H9 (cell line): Measurements from ENCODE around the gene MYO1E. TPM values are rescaled to one million over a fixed set of nuclear protein-coding genes. Genes with fewer than 3 reads are reported as not detected.

Experiments
- DNase-seq: peaks from one replicate; pipeline ENCODE4 v3.0.0-alpha.2; 2017
- H2AFZ ChIP-seq: one replicate; pipeline ENCODE4 v1.6.1; 2013; ENCODE audit warnings: mild to moderate bottlenecking, low read length, control low read depth, moderate library complexity
- H2AK5ac ChIP-seq: 2 replicates; pipeline ENCODE4 v1.6.1; 2013; ENCODE audit warnings: low read length, control low read depth, mixed read lengths; ENCODE audit not compliant: insufficient read length
- H2BK120ac ChIP-seq: one replicate; pipeline ENCODE4 v1.6.1; 2013; ENCODE audit warnings: low read depth, mild to moderate bottlenecking, low read length, control low read depth, inconsistent platforms; ENCODE audit not compliant: poor library complexity, severe bottlenecking
- H2BK12ac ChIP-seq: 2 replicates; pipeline ENCODE4 v1.6.1; 2013; ENCODE audit warnings: low read length, control low read depth, mixed read lengths, low read depth; ENCODE audit not compliant: insufficient read length
- H2BK15ac ChIP-seq: 2 replicates; pipeline ENCODE4 v1.6.1; 2013; ENCODE audit warnings: low read depth, low read length, control low read depth
- H2BK20ac ChIP-seq: one replicate; pipeline ENCODE4 v1.6.1; 2013; ENCODE audit warnings: low read depth, mild to moderate bottlenecking, low read length, control low read depth, inconsistent platforms; ENCODE audit not compliant: poor library complexity, severe bottlenecking
- H2BK5ac ChIP-seq: 2 replicates; pipeline ENCODE4 v1.6.1; 2013; ENCODE audit warnings: low read length, control low read depth, mixed read lengths; ENCODE audit not compliant: insufficient read length
- H3K14ac ChIP-seq: 2 replicates; pipeline ENCODE4 v1.6.1; 2013; ENCODE audit warnings: low read length, control low read depth; ENCODE audit not compliant: insufficient read depth
- H3K18ac ChIP-seq: 2 replicates; pipeline ENCODE4 v1.6.1; 2013; ENCODE audit warnings: low read depth, mild to moderate bottlenecking, mixed read lengths, low read length, control low read depth; ENCODE audit not compliant: insufficient read length
- H3K23ac ChIP-seq: 2 replicates; pipeline ENCODE4 v1.6.1; 2013; ENCODE audit warnings: low read length, control low read depth, mixed read lengths, low read depth; ENCODE audit not compliant: insufficient read length
- H3K23me2 ChIP-seq: 2 replicates; pipeline ENCODE4 v1.6.1; 2013; ENCODE audit warnings: low read depth, mild to moderate bottlenecking, mixed read lengths, low read length, control low read depth; ENCODE audit not compliant: insufficient read length, poor library complexity, severe bottlenecking
- H3K27ac ChIP-seq: 2 replicates; pipeline ENCODE4 v1.5.1; 2013; ENCODE audit warnings: low read length, control low read depth, mixed read lengths, low read depth; ENCODE audit not compliant: insufficient read length
- H3K27me3 ChIP-seq: 2 replicates; pipeline ENCODE4 v1.6.1; 2013; ENCODE audit warnings: low read length, control low read depth, inconsistent platforms; ENCODE audit not compliant: insufficient read depth
- H3K4ac ChIP-seq: 2 replicates; pipeline ENCODE4 v1.6.1; 2013; ENCODE audit warnings: low read depth, mild to moderate bottlenecking, control low read depth, inconsistent platforms, low read length, moderate library complexity
- H3K4me1 ChIP-seq: 2 replicates; pipeline ENCODE4 v1.6.1; 2013; ENCODE audit warnings: low read length, control low read depth, inconsistent platforms; ENCODE audit not compliant: insufficient read depth
- H3K4me2 ChIP-seq: 2 replicates; pipeline ENCODE4 v1.6.1; 2013; ENCODE audit warnings: low read length, control low read depth, mixed read lengths; ENCODE audit not compliant: insufficient read length, insufficient read depth
- H3K56ac ChIP-seq: 2 replicates; pipeline ENCODE4 v1.6.1; 2013; ENCODE audit warnings: low read depth, mild to moderate bottlenecking, mixed read lengths, low read length, control low read depth; ENCODE audit not compliant: insufficient read length
- H3K79me1 ChIP-seq: 2 replicates; pipeline ENCODE4 v1.6.1; 2013; ENCODE audit warnings: low read depth, mild to moderate bottlenecking, moderate library complexity, low read length, control low read depth, inconsistent platforms; ENCODE audit not compliant: insufficient read depth, poor library complexity, severe bottlenecking
- H3K79me2 ChIP-seq: 2 replicates; pipeline ENCODE4 v1.6.1; 2013; ENCODE audit warnings: low read length, control low read depth, inconsistent platforms; ENCODE audit not compliant: insufficient read depth
- H3K9ac ChIP-seq: 2 replicates; pipeline ENCODE4 v1.6.1; 2013; ENCODE audit warnings: low read length, control low read depth, mixed read lengths; ENCODE audit not compliant: insufficient read length; ENCODE audit errors: extremely low read depth
- H3K9me3 ChIP-seq: one replicate; pipeline ENCODE4 v1.6.1; 2013; ENCODE audit warnings: low read depth, low read length, inconsistent platforms; ENCODE audit not compliant: control insufficient read depth
- H3T11ph ChIP-seq: one replicate; pipeline ENCODE4 v1.6.1; 2013; ENCODE audit warnings: mild to moderate bottlenecking, low read length, control low read depth, inconsistent platforms
- H4K20me1 ChIP-seq: one replicate; pipeline ENCODE4 v1.6.1; 2013; ENCODE audit not compliant: control insufficient read depth, insufficient read length, insufficient read depth
- H4K5ac ChIP-seq: 2 replicates; pipeline ENCODE4 v1.6.1; 2013; ENCODE audit warnings: low read depth, mild to moderate bottlenecking, mixed read lengths, low read length, control low read depth; ENCODE audit not compliant: insufficient read length
- H4K8ac ChIP-seq: replicated peaks from 2 replicates; pipeline ENCODE4 v1.6.1; 2013; ENCODE audit warnings: low read length, control low read depth, mixed read lengths, low read depth; ENCODE audit not compliant: insufficient read length
- H4K91ac ChIP-seq: 2 replicates; pipeline ENCODE4 v1.6.1; 2013; ENCODE audit warnings: low read depth, mild to moderate bottlenecking, moderate library complexity, mixed read lengths, low read length, control low read depth; ENCODE audit not compliant: insufficient read length
- H3K27ac Mint-ChIP-seq, 3 experiments: 2 replicates in 2 of 3; 3 replicates in 1 of 3; pipeline ENCODE4 v1.8.0; 2020 to 2021; ENCODE audit warnings: mixed read lengths in 3 of 3, mild to moderate bottlenecking in 1 of 3, moderate library complexity in 1 of 3
- H3K27me3 Mint-ChIP-seq: 2 replicates; pipeline ENCODE4 v1.8.0; 2021; ENCODE audit warnings: low read depth, mild to moderate bottlenecking, moderate library complexity, mixed read lengths
- H3K36me3 Mint-ChIP-seq, 3 experiments: 2 replicates in 2 of 3; 3 replicates in 1 of 3; pipeline ENCODE4 v1.8.0; 2020 to 2021; ENCODE audit warnings: low read depth in 3 of 3, mixed read lengths in 3 of 3; ENCODE audit not compliant: insufficient read depth in 1 of 3
- H3K4me1 Mint-ChIP-seq, 2 experiments: 2 replicates each; pipeline ENCODE4 v1.8.0; 2020; ENCODE audit warnings: mixed read lengths in 2 of 2
- H3K4me3 Mint-ChIP-seq, 2 experiments: 2 replicates in 1 of 2; 3 replicates in 1 of 2; pipeline ENCODE4 v1.8.0; 2020 to 2021; ENCODE audit warnings: mild to moderate bottlenecking in 2 of 2, mixed read lengths in 2 of 2, moderate library complexity in 1 of 2
- H3K9me3 Mint-ChIP-seq, 2 experiments: 2 replicates in 1 of 2; 3 replicates in 1 of 2; pipeline ENCODE4 v1.8.0; 2020; ENCODE audit warnings: mild to moderate bottlenecking in 2 of 2, mixed read lengths in 2 of 2, moderate library complexity in 1 of 2
- WGBS: extraction: QIAGEN DNeasy Blood & Tissue Kit; methylation state at CpG from one replicate; pipeline ENCODE4 v1.1.7; 2013; ENCODE audit warnings: missing lambda C conversion rate, low lambda C conversion rate, mixed read lengths; ENCODE audit not compliant: insufficient read length; ENCODE audit errors: extremely low coverage; 5-methylcytosine and 5-hydroxymethylcytosine counted together
- total RNA-seq: library from RNA; stranded (reverse); gene quantifications from 2 replicates; pipeline ENCODE4 v1.2.1, GENCODE V29; 2021
- TF ChIP-seq, protein P1 (sequence below): fragments of 200-600 bp; sonication (generic); conservative IDR thresholded peaks from 3 replicates; pipeline ENCODE4 v1.8.0; 2021; ENCODE audit warnings: antibody characterized with exemption, mild to moderate bottlenecking

MYO1E gene
- total RNA-seq, 1 experiment from 2014 or later, result 235 TPM

DNA sequence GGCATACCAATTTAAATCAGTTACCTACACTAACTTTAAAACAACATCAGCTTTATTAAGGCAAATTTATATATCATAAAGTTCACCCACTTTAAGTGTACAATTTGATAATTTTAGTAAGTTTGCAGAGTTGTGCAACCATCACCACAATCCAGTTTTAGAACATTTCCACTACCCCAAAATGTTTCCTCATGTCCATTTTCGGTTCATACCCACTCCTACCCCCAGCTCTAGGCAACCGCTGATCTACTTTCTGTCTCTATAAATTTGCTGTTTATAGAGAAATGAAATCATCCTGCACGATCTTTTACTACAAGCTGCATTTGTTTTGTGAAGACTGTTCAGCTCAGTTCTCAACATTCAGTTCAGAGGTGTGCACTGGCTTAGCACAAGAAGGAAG lies 33.8 kb upstream of the MYO1E start:
- Histone ChIP-seq H3K18ac (no peak overlapping the region), H3K4me1 (peaks cover 2% of the 10 kb centered on the region; the same call in 1 of the 2 replicates), H2AFZ (no peak overlapping the region), H3T11ph (no peak overlapping the region), H3K23me2 (no peaks in the 10 kb centered on the region), H2BK12ac (no peak overlapping the region), H4K20me1 (no peaks in the 10 kb centered on the region), H3K23ac (no peak overlapping the region), H2BK120ac (no peak overlapping the region), H2BK5ac (no peak overlapping the region), H2BK15ac (no peak overlapping the region), H3K79me2 (no peaks in the 10 kb centered on the region), H3K79me1 (no peaks in the 10 kb centered on the region), H2BK20ac (no peak overlapping the region), H3K27me3 (no peaks in the 10 kb centered on the region), H3K4me2 (no peak overlapping the region), H4K91ac (no peak overlapping the region), H3K56ac (no peak overlapping the region), H3K9me3 (no peaks in the 10 kb centered on the region), H3K27ac (no peak overlapping the region), H4K8ac (no peak overlapping the region), H2AK5ac (no peak overlapping the region), H3K4ac (no peak overlapping the region), H3K14ac (no peak overlapping the region), H3K9ac (no peak overlapping the region), H4K5ac (no peak overlapping the region)
- H3K27ac Mint-ChIP-seq, result no peak overlapping the region
- TF ChIP-seq, protein P1, sequence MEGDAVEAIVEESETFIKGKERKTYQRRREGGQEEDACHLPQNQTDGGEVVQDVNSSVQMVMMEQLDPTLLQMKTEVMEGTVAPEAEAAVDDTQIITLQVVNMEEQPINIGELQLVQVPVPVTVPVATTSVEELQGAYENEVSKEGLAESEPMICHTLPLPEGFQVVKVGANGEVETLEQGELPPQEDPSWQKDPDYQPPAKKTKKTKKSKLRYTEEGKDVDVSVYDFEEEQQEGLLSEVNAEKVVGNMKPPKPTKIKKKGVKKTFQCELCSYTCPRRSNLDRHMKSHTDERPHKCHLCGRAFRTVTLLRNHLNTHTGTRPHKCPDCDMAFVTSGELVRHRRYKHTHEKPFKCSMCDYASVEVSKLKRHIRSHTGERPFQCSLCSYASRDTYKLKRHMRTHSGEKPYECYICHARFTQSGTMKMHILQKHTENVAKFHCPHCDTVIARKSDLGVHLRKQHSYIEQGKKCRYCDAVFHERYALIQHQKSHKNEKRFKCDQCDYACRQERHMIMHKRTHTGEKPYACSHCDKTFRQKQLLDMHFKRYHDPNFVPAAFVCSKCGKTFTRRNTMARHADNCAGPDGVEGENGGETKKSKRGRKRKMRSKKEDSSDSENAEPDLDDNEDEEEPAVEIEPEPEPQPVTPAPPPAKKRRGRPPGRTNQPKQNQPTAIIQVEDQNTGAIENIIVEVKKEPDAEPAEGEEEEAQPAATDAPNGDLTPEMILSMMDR, result no peak
- no CpG with 5 or more reads among the region's 3 CpGs for WGBS
- H3K36me3 Mint-ChIP-seq, result peaks cover 0 to 4% (median 0%) of the 10 kb centered on the region in 3 experiments; a peak in 1 of 7 replicates
- H3K9me3 Mint-ChIP-seq, result no peaks in the 10 kb centered on the region
- peaks cover 18 to 25% of the 10 kb centered on the region in 2 experiments for H3K4me1 Mint-ChIP-seq
- H3K27me3 Mint-ChIP-seq, result peaks cover 4% of the 10 kb centered on the region
- DNase-seq, result no peak
- H3K4me3 Mint-ChIP-seq, result no peak overlapping the region
